ENCODE measurements around the gene MCC. TPM values are rescaled to one million over a fixed set of nuclear protein-coding genes. Genes with fewer than 3 reads are reported as not detected.

MCC gene
- total RNA-seq, 1 experiment from 2014 or later: 7.1 TPM

DNA sequence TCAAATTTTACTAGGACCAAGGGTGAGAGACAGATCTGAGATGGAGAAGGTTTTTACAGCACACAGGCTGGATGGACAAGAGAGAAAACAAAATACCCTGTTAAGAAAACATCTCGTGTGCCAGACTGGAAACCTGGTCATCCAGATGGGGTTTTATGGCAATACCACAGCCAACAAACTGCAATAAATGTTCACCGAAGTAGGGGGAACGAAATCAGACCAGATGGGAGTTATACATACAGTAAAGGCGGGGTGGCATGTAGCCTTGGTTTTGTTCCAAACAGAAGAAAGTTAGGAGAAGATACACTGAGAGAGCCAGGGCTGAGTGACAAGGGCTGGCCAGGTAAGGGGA, 448.3 kb downstream of the MCC start:
- H3K79me2 ChIP-seq (ENCODE audit: low read length): no peaks in the 10 kb centered on the region

DNA sequence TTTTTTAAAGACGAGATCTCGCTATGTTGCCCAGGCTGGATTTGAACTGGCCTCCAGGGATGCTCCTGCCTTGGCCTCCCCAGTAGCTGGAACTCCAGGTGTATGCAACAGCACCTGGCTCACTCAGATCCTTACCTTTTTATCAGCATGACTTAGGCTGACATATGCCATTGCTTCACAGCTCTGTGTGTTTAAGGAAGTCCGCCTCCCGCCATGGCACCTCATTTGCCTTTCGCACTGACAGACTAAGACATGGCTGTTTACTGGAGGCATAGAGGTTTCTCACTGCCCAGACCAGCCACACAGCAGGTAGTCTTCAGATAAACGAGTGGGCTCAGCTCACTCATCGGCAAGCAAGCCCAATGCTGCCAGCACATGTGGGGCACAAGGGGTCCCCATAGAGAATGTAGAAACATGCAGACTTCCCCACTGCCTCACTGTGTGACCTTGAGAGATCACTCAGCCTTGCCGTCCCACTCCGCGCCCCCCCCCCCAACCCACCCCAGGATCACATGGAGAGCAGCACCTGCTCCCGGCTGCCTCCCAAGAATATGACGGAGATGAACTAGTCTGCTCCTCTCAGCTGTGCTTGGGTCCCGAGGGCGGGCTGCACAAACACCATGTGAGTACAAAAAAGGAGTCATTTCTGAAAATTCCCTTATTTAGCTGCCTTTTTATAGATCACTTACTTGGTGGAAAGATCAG, 448.9 kb downstream of the MCC start:
- no peak for TF ChIP-seq CTCF (conservative IDR thresholded peaks at IDR 0.05; ENCODE audit: low read depth, low read length)
- TF ChIP-seq EZH2 (IDR thresholded peaks at IDR 0.05; ENCODE audit: low read length, unreplicated experiment): no peak
- no peak for TF ChIP-seq EZH2phosphoT487 (IDR thresholded peaks at IDR 0.05; ENCODE audit: borderline replicate concordance, low read length)

More for the DNA sequence above, 448.3 kb downstream of the MCC start:
- Histone ChIP-seq H3K4me3 (ENCODE audit: low read length) (no peak overlapping the region), H3K27ac (ENCODE audit: low read length) (no peak overlapping the region), H2AFZ (ENCODE audit: low read length) (no peak overlapping the region), H3K4me1 (ENCODE audit: insufficient read depth, low read length) (peaks cover 18% of the 10 kb centered on the region), H3K9ac (ENCODE audit: low read length) (no peak overlapping the region), H3K36me3 (ENCODE audit: low read depth, low read length) (no peaks in the 10 kb centered on the region), H3K9me2 (replicated peaks; ENCODE audit: low read length) (no peaks in the 10 kb centered on the region), H3F3A (ENCODE audit: low read length, unreplicated experiment) (no peaks in the 10 kb centered on the region), H3K27me3 (ENCODE audit: low read length) (no peaks in the 10 kb centered on the region), H4K20me1 (ENCODE audit: low read length) (no peaks in the 10 kb centered on the region), H3K4me2 (ENCODE audit: low read length) (no peak overlapping the region), H3K9me3 (ENCODE audit: low read length) (no peaks in the 10 kb centered on the region)
- ATAC-seq: no peak
- BruUV-seq (replicated peaks): no TSS peak
- TF ChIP-seq EZH2phosphoT487 (IDR thresholded peaks at IDR 0.05; ENCODE audit: borderline replicate concordance, low read length): no peak
- ChIA-PET CTCF (no interaction called here), POLR2A (ENCODE audit: unreplicated experiment) (no interaction called here)
- no peak for DNase-seq
- intact Hi-C loops (cut with micrococcal nuclease): no loop called here

DNA sequence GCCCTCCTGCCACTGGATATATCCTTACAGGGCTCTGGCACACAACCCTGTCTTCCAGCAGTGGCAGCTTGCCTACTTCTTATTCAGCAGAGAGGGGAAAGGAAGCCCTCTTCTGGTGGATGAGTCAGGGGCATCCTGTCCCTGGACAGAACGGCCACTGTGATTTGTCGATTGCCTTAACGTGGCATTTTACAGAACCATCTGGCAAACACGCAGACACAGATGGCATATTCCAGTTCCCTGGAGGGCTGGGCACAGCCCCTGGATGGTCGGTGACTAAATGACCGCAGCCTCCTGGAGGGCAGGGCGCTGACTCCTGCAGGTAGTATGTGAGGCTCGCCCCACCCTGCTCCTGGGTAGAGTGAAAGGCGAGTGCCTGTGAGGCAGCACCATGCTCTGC, 449.5 kb downstream of the MCC start:
- peak overlapping the region; percentile 79 for H3K27ac ChIP-seq (ENCODE audit: low read length)
- intact Hi-C loops (cut with micrococcal nuclease): loop anchor here (1.0 kb wide), 1 partner anchor 42 kb away; no protein-coding TSS in a partner anchor
- BruUV-seq (replicated peaks): no TSS peak

More for the DNA sequence above, 448.9 kb downstream of the MCC start:
- Histone ChIP-seq H3K4me1 (ENCODE audit: insufficient read depth, low read length) (peaks cover 18% of the 10 kb centered on the region), H3K9ac (ENCODE audit: low read length) (peak overlapping the region; percentile 26; the same call in 1 of the 2 replicates), H4K20me1 (ENCODE audit: low read length) (no peaks in the 10 kb centered on the region), H3K4me3 (ENCODE audit: low read length) (no peak overlapping the region), H3K4me2 (ENCODE audit: low read length) (no peak overlapping the region), H2AFZ (ENCODE audit: low read length) (no peak overlapping the region), H3K27ac (ENCODE audit: low read length) (peak overlapping the region; percentile 79), H3F3A (ENCODE audit: low read length, unreplicated experiment) (no peaks in the 10 kb centered on the region), H3K36me3 (ENCODE audit: low read depth, low read length) (no peaks in the 10 kb centered on the region), H3K27me3 (ENCODE audit: low read length) (no peaks in the 10 kb centered on the region), H3K9me2 (replicated peaks; ENCODE audit: low read length) (no peaks in the 10 kb centered on the region), H3K79me2 (ENCODE audit: low read length) (no peaks in the 10 kb centered on the region), H3K9me3 (ENCODE audit: low read length) (no peaks in the 10 kb centered on the region)
- ATAC-seq: no peak
- no TSS peak for BruUV-seq (replicated peaks)
- ChIA-PET POLR2A (ENCODE audit: unreplicated experiment) (no interaction called here), CTCF (no interaction called here)
- intact Hi-C loops (cut with micrococcal nuclease): no loop called here
- peak; percentile 20 for DNase-seq

More for the DNA sequence above, 449.5 kb downstream of the MCC start:
- Histone ChIP-seq H2AFZ (ENCODE audit: low read length) (peak overlapping the region; percentile 33; the same call in 1 of the 2 replicates), H3F3A (ENCODE audit: low read length, unreplicated experiment) (no peaks in the 10 kb centered on the region), H3K9me3 (ENCODE audit: low read length) (no peaks in the 10 kb centered on the region), H3K79me2 (ENCODE audit: low read length) (no peaks in the 10 kb centered on the region), H3K4me3 (ENCODE audit: low read length) (no peak overlapping the region), H3K9me2 (replicated peaks; ENCODE audit: low read length) (no peaks in the 10 kb centered on the region), H3K9ac (ENCODE audit: low read length) (no peak overlapping the region), H3K4me2 (ENCODE audit: low read length) (peak overlapping the region; percentile 59), H4K20me1 (ENCODE audit: low read length) (no peaks in the 10 kb centered on the region), H3K27me3 (ENCODE audit: low read length) (no peaks in the 10 kb centered on the region), H3K36me3 (ENCODE audit: low read depth, low read length) (no peaks in the 10 kb centered on the region), H3K4me1 (ENCODE audit: insufficient read depth, low read length) (peaks cover 18% of the 10 kb centered on the region)
- DNase-seq: peak; percentile 94
- POLR2A ChIA-PET (ENCODE audit: unreplicated experiment): no interaction called here
- CTCF ChIA-PET: no interaction called here
- ATAC-seq: peak; percentile 85
- peak; percentile 51 for TF ChIP-seq CTCF (conservative IDR thresholded peaks at IDR 0.05; ENCODE audit: low read depth, low read length)
- TF ChIP-seq EZH2phosphoT487 (IDR thresholded peaks at IDR 0.05; ENCODE audit: borderline replicate concordance, low read length): no peak

Measured in PC-3 (cell line).